ENCODE measurements around the gene PACSIN1.

PACSIN1 gene

DNA sequence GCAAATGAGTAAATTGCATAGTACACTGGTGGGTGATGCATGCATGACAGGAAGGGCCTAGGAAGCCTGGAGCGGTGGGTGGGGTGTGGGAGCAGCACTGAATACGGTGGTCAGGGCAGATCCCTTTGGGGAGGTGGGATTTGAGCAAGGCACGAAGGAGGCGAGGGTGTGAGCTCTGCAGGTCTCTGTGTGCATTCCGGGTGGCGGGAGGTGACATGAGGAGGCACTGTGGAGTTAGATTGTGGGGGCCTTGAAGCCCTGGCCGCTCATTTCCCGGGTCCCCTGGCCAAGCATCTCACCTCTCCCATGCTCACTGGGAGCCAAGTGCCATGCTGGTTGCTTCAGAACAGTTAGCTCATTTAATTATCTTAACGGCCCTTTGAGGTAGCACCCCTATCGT, 96.5 kb downstream of the PACSIN1 start:
- no peak for DNase-seq (ENCODE audit: low read depth in 2 of 2)

DNA sequence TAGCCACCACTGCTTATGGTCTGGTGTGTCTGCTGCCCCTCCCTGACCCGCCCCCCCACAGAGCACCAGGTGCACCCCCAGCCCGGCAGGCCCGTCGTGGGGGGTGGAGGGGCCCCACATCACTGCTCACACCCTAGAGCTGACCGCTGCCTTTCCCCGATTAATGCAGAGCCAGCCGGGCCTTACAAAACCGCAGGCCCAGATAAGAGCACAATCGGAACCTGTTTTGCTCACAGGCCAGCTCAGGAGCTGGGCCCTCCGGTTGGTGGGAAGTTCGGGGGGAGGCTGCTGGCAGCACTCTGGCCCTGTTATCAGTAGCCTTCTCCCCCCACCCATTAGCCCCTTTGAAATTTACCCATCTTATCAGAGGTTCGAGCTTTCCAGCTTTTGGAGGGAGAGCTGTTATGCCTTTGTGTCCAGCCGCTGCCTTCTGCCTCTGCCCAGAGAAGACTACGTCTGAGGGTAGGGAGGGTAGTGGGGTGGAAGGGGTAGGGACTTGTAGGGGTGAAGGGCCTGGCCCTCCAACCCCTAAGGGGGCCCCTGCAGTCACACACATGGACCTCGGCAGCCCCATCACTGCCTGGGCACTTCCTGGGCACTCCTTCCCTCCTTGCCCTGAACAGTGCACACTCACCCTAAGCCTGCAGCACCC, 97.1 kb downstream of the PACSIN1 start:
- DNase-seq (ENCODE audit: low read depth in 2 of 2) = no peak

DNA sequence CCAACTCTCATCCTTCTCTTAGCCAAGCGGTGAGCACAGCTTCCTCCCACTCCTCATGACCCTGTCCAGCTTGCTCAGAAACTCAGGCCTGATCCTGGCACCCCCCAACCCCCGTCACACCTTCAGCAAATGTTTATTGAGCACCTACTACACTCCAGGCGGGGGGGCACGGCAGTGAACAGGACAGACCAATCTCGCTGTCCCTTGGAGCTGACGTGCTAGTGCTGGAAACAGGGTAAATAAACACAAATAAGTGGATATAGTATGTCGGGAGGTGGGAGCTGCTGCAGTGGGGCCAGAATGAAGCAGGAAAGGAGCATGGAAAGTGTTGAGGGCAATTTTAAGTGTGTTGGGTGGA, 97.6 kb downstream of the PACSIN1 start:
- DNase-seq (ENCODE audit: low read depth in 2 of 2) = no peak

GRCh38 chr6:34564181-34564580, 98.3 kb downstream of the PACSIN1 start:
- no peak for DNase-seq (ENCODE audit: low read depth in 2 of 2)

DNA sequence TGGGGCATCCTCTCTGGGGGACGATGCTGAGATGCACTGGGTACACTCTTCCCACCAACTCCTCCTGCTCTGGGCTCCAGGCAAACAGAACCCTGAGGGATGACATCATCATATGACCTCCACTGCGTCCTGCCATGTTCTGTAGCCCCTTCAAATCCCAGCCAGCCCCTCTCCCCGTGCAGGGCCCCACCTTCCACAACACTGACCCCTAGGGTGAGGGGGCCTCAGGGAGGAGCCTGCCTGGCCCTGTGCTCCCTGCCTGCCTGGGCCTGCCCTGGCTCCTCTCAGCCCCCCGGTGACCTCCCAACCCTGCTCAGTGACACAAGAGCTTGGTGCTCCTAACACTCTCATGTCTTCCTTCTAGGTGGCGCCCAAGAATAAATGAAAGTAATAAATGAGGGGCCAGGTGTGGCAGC, 99.9 kb downstream of the PACSIN1 start:
- no peak for DNase-seq (ENCODE audit: low read depth in 2 of 2)

GRCh38 chr6:34566830-34567546, 101.1 kb downstream of the PACSIN1 start:
- no peak for DNase-seq (ENCODE audit: low read depth in 2 of 2)

DNA sequence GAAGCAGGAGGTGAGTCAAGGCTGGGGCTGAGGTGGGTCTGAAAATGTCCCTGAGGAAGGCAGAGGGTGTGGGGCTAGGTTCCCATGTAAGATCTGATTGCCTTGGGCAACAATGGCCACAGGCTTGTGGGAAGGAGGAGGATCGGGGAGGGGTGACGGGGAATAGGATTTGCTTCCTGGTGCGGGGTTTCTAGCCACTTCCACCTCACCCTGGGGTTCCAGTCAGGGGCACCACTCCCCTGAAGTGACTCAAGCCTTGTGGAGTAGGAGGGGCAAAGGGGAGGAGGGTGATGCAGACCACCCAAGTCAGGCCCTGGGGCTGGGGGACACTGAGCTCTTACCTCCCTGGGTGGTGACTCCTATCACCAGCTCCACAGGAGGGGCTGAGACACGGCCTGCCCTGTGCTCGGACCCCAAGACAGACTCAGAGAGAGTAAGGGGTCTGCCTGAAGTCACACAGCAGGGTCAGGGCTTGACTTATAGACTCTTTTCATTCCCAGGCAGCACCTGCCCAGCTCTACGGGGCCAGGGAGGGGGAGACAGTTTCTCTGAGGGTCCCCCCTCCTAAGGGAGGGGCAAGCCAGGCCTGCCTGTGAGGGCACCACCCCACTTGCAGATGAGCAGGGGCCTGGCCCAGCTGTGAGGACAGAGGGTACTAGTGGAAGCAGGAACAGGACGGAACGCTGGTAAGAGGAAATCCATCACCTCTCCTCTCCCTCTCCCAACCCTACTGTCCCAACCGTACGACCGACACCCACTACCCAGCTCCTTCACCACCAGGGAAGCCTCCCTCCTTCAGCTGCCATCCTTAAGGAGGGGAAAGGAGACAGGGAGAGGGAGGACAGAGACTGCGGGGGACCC, 102.7 kb downstream of the PACSIN1 start:
- DNase-seq (ENCODE audit: low read depth in 2 of 2) = no peak

DNA sequence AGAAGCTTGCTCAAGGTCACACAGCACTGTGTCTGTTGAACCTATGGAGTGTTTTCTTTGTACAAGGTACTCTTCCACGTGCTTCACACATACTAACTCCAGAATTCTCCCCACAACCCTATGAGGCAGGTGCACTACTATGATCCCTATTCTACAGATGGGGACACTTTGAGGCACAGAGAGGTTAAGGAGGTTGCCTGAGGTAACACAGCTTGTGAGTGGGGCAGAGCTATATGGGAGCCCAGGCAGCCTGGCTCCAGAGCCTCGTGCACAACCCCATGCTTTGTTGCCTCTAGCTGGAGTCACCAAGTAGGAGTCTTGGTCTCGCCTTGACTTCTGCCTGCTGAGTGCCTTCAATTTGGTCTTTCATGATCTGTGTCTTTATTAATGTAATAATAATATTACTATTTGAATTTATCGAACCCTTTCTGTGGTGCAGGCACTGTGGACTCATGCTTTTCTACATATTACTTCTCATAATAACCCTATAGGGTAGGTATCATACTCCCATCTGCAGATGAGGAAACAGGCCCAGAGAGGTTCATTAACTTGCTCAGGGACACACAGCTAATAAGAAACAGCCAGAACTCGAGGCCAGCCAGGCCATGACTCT, 103.6 kb downstream of the PACSIN1 start:
- DNase-seq (ENCODE audit: low read depth in 2 of 2) = no peak

DNA sequence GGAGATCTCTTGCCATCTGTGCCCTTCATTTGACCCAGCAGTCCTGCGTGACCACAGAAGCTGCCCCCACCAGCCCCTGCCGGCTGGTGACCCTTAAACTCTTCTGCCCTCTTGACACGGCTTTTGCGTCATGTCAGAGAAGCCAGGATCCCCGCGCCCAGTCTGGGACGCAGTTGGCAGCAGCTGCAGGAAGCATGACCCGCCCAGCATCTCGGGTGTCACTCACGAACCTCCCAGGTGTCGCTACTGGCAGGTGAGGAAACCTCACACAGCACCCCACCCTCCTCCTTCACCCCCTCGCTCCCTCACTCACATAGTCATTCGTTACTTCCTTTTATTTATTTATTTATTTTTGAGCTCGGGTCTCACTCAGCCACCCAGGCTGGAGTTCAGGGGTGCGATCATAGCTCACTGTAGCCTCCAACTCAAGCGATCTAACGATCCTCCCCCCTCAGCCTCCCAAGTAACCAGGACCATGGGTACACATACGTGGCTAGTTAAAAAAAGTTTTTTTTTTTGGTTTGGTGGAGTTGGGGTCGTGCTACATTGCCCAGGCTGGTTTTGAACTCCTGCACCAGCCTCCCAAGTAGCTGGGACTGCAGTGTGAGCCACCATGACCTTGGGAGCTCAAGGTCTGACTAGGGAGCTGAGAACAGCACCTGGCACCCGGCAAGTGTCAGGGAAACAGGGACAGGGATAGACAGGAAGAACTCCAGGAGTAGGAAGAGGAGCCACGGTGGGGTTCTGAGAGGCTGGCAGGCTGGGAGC, 104.4 kb downstream of the PACSIN1 start:
- no peak for DNase-seq (ENCODE audit: low read depth in 2 of 2)

DNA sequence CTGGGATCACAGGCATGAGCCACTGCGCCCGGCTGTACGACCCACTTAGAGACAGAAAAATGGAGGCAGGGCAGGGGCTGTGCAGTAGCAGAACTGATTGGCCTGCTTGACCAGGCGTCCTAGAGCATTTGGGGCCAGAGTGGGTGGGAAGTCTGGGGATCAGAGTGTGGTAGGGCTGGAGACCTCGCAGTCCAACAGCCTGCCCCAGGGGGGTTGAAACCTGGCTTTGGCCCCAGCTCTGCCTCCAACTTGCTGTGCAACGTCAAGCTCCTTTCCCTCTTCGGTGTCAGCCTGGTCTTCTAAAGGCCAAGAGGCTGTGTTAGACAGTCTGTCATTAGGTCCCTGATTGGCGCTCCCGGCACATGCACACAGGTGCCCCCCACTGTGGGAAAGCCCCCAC, 105.5 kb downstream of the PACSIN1 start:
- no peak for DNase-seq (ENCODE audit: low read depth in 2 of 2)

DNA sequence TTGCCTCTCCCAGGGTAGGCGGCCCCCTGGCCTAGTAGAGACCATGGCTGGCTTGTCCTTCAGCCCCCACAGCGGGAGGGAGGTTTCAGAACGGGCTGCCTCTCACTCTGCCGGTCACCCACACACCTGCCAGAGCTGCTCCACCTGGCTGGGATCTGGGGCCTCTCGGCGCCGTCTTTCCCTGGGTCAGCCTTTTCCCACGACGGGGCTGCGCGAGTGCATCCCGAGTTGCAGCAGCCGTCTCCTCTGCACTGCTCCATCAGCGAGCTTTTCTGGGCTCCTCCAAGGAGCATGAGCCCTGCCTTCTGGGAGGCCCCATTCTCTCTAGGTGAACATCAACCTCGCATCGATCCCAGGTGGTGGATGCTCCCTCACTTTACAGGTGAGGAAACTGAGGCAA, 106.1 kb downstream of the PACSIN1 start:
- no peak for DNase-seq (ENCODE audit: low read depth in 2 of 2)

DNA sequence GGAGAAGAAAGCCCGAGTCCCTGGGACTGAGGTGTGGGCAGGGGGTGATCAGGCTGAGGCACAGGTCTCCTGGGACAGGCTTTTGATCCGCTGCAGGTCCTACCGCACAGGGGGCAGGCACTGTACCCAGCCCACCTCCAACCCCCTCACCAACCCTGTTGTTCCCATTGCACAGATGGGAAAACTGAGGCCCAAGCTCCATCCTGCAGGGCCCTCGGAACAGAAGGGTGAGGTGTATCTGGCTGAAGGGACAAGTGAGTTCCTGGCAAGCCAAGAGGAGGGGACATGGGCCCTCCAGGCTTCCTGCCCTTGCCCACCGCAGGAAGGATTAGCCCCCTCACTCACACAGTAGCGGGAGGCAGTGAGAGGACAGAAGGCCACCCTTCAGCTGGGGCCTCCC, 106.7 kb downstream of the PACSIN1 start:
- no peak for DNase-seq (ENCODE audit: low read depth in 2 of 2)

DNA sequence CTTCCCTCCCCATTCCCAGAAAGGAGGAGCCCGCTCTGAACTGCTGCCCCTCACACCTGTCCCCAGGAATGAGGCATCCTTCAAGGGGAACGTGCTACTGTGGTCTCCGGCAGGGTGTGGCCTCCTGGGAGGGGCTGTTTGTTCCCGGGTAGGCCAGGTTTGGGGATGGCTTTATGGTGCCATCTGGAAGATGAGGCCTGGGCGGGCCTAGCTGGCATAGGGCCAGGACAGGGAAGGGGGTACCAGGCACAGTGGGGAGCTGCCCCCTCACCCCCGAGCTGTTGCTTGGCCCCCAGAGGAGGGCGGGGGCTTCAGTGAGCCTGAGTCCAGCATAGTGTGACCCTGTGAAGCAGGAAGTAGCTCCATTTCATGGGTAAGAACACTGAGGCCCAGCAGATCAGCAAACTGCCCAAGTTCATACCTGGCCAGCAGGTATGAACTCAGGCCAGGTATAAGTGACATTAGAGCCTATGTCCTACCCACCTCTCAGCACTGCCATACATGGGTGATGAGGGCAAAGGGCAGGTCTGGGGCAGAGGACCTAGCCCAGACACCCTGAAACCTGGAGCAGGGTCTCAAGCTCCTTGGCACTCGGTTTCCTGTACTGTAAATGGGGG, 107.8 kb downstream of the PACSIN1 start:
- no peak for DNase-seq (ENCODE audit: low read depth in 2 of 2)

GRCh38 chr6:34574647-34575293, 108.9 kb downstream of the PACSIN1 start:
- DNase-seq (ENCODE audit: low read depth in 2 of 2) = no peak

DNA sequence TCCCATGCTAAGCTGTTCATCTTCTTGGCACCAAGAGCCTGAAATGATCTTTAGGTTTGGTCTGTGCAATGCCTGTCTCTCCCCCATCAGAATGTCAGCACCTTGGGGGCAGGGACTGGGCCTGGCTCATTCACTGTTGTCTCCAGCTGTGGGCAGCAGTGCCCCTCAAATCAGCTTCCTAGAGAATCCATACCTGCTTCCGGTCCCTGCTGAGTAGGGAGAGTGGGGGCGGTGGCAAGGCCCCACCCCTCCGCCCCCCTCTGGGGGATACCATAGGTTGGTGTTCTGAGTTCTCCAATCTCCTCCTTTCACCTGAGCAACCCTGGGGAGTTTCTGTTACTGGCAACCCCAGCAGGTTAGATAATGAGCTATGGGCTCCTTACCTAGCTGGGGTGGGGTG, 109.5 kb downstream of the PACSIN1 start:
- no peak for DNase-seq (ENCODE audit: low read depth in 2 of 2)

DNA sequence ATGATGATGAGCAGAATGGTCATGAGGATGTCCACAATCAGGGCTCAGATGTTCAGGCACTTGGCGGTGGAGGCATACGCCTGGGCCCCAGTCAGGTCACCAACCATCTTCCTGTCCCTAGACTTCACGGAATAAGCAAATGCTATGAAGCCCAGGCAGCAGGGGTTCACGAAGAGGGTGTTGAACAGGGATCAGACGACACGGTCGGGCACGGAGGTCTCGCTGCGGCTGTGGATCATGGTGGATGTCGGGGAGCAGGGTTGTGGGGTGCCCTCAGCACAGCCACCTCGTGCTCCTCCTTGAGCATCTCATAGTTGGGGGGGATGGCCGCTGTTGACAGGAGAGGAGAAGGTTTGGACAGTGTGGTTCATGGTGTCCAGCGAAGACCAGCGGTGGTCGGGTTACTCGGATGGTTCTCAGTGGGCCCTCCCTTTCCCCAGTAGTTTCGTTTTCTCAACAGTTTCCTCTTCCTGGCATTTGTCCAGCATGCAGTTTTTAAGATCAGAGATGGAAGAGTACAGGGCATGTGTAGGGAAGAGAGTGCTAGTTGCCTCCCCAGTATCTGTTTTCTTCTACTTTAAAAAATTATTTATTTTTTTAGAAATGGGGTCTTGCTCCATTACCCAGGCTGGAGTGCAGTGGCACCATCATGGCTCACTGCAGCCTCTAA, 110.5 kb downstream of the PACSIN1 start:
- DNase-seq (ENCODE audit: low read depth in 2 of 2) = no peak

DNA sequence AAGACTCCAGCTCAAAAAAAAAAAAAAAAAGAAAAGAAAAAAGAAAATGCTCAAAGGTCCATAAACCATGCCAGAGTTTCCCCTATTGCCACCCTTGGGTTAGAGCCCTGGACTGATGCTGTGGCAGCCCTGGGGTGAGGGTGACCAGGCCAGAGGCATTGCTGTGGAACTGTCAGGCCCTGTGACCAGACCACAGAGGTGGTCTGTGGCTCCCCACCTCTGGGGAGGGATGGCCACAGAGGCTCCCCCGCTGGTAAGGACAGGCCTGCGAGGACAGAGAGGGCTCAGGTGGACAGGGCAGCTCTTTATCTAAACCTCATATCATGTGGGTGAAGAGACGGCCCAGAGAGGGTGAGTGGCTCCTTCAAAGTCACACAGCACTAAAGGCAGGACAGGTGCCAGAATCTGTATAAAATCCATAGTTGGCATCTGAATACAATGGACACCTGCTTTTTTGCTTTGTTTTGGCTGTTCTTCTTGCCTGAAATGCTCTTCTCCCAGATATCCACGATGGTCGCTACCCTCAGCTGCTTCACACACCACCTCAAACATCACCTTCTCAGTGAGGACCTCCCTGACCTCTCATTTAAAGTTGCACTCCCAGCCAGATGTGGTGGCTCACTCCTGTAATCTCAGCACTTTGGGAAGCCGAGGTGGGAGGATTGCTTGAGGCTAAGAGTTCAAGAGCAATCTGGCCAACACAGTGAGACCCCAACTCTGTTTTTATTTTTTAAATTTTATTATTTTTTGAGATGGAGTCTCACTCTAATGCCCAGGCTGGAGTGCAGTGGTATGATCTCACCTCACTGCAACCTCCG, 112.8 kb downstream of the PACSIN1 start:
- DNase-seq (ENCODE audit: low read depth in 2 of 2) = no peak

DNA sequence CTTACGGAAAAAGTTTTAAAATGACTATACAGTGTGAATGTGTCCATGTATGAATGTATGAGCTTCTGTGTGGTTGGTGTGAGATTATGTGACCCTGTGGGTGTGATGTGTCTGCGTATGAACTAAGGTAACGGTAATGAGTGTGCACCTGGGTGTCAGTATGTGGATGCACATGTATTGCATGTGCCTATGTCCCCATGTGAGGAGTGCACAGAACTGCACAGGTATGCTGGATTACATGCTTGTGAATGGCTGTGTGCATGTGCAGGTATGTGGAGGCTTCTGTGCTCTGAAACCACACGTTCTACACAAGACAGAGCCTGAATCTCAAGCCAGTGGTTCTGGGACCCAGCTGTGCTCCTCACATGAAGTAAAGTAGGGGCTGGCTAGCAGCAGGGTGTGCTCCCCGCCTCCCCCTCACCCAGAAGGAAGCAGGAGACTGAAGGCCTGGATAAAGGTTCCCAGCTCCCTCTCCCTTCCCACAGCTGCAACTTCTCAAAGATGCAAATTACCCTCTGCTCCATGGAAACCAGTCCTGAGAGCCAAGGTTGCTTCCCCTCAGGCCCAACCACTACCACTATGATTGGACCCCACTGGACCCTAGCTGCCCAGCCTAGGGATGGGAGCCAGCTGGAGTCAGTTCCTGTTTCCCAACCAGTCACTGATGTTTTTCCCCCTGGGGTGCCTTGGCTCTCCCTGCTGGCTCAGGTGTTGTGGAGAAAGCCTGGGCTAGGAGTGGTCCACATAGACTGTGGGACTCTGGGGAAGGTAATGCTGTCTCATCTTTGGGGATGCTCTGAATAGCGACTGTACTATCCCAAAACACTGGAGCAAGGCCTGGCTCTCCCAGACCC, 115.1 kb downstream of the PACSIN1 start:
- DNase-seq (ENCODE audit: low read depth in 2 of 2) = no peak
